ENCODE data around the gene RGMB.

The RGMB gene

DNA sequence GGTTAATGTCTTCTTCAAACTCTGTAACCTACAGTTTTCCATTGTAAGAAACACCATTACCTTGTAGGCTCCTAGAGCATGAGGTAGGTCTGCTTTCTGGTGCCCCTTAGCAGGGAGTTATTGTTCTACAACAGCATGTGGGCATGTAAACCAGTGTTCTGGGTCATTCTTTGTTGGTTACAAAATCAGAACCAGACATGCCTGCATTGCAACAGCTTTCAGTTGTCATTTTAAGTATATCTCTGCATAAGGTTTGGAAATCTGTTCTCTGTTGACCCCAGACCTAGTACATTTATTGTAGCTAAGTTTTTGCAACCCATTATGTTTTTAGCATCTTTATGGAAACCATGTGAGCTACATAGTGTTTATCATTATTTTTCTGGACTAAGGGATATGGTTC, 10.9 kb downstream of the RGMB start:
- no peak for DNase-seq (ENCODE audit: extremely low read depth in 1 of 2, low read depth in 1 of 2)

DNA sequence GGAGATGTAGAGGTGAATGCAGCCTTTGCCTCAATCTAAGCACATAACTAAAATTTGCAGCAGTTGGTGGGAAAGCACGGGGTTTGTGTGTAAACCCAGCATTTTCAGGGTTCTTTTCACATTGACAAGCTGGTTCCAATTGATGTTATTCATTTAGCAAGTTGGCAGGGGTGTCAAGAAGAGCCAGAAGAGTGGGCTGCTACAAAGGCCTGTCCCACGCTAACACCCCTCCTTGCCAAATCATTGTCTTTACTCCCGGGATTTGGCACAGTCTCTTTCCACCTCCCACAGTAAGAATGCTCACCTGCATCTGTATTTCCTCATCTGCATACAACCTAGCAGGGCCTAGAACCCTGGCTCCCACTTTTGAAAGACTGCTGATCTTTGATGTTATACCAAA, 11.8 kb downstream of the RGMB start:
- no peak for DNase-seq (ENCODE audit: extremely low read depth in 1 of 2, low read depth in 1 of 2)

DNA sequence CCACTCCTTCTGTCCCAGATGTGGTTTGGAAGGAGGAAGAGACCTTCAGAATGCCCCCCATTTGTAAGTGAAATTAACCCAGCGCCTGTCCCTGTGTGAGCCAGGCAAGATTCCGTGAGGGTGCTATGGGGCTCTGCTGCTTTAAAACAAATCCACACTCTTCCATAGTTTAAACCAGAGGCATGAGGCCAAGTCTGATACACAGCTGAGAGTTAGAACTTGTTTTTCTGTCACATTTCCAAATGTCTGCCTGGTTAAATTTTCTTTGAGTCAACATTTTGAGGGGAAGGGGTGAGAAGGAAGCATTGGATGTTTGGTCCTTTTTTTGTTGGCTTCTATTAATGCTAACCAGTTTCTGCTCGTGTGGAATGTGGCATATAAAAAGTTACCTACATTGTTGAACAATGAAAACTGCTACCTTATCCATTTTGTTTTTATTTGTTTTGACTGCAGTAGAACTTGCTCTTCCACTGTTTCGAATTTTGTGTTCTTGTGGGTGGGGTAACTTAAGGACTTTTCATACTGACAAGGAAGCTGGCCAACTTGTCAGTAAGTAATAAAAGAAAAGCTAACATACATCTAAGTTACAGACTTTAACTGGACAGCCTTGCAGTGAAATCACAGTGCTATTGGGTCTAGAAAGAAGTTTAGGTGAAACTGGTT, 12.9 kb downstream of the RGMB start:
- no peak for DNase-seq (ENCODE audit: extremely low read depth in 1 of 2, low read depth in 1 of 2)

DNA sequence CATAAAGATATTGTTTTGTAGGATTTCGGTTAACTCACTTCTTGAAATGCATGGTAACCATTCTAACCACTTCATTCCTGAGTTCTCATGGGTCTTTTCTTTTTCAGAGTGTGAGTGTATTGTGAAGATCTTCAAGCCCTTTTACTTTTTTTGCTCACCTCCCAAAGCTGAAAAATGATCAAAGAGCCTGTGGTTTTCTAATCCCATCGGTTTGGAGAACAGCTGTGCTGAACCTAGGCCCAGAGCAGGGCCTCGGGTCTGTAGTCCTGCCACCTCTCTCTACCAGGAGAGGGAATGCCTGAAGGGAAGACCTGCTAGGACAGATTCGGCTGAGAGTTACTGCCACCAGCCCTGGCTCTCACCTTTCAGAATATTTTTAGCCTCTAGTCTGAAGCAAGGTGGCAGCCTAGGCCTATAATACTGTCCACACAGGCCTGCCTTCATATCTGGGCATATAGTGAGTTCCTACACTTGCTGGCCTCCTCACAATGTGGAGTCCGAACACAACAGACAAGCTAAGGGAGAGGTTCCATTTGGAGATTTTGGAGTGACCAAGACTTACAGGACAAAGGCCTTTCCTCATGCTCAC, 13.8 kb downstream of the RGMB start:
- no peak for DNase-seq (ENCODE audit: extremely low read depth in 1 of 2, low read depth in 1 of 2)

DNA sequence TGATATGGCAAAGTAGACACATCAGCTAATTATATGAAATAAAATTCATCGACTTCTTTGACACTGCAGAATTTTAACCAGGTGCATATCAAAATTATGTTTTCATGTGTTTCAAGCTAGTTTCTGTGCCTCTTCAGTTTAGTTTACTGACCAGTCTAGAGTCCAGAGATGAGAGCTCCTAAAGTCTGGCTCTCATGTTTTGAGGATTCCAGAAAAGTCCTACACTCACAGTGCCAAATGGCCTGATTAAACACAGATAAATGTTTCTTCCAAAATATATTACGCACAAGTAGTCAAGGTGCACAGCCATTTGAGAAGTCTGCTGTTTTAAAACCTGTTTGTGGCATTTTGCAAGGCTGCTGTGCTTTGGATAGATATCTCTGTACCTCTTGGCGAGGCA, 15.6 kb downstream of the RGMB start:
- no peak for DNase-seq (ENCODE audit: extremely low read depth in 1 of 2, low read depth in 1 of 2)

DNA sequence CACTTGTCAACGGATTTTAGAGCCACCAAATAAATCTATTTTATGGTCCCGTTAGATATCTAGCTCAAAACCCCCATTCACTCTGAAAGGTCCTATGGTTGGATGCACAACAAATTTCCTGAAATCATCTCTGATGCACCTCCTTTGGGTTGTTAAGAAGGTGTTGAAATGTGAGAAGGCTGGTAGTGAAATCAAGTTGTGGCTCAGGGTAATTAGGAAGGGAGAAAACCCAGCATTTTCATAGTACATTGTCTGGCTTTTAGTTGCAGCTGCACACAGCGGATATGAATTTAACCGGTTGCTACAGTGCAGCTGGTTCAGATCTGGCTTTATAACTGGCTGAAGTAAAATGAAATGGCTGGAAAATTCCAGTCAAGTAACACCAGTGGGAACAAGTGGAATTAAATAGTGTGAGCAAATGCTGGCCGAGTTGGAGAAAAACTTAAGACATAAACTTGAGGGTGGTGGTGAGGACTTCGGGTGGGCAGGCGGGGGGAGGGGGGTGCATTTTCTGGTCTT, 17.6 kb downstream of the RGMB start:
- DNase-seq (ENCODE audit: extremely low read depth in 1 of 2, low read depth in 1 of 2) = no peak

DNA sequence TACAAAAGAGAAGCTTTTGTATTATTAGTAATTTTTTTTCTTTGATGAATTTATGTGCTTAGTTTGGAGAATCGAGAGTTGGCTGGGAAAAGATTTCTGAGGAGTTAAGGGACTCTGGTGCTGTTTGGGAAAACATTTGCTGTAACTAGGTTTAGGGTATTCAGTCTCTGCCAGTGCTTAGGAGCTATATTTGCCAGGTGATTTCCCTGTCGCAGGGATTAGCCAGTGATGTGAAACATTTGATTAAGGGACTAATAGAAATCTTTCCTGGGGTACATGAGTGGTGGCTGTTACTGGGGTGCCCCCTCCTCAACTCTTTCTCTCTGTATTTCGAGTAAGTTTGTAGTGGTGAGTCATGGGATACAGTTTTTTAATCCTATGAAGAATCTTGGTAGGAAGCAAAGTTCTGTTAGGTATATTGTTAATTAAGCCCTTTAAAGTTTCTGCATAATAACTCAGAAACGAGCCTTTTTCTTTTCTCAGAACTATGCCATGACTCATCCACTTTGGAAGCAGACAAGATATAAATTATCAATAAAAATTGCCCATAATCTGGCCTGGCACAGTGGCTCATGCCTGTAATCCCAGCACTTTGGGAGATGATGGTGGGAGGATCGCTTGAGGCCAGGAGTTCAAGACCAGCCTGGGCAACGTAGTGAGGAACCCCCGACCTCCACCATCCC, 18.6 kb downstream of the RGMB start:
- no peak for DNase-seq (ENCODE audit: extremely low read depth in 1 of 2, low read depth in 1 of 2)

DNA sequence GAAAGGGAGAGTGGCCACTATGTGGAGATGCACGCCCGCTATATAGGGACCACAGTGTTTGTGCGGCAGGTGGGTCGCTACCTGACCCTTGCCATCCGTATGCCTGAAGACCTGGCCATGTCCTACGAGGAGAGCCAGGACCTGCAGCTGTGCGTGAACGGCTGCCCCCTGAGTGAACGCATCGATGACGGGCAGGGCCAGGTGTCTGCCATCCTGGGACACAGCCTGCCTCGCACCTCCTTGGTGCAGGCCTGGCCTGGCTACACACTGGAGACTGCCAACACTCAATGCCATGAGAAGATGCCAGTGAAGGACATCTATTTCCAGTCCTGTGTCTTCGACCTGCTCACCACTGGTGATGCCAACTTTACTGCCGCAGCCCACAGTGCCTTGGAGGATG, 19.8 kb downstream of the RGMB start:
- DNase-seq (ENCODE audit: extremely low read depth in 1 of 2, low read depth in 1 of 2) = no peak

DNA sequence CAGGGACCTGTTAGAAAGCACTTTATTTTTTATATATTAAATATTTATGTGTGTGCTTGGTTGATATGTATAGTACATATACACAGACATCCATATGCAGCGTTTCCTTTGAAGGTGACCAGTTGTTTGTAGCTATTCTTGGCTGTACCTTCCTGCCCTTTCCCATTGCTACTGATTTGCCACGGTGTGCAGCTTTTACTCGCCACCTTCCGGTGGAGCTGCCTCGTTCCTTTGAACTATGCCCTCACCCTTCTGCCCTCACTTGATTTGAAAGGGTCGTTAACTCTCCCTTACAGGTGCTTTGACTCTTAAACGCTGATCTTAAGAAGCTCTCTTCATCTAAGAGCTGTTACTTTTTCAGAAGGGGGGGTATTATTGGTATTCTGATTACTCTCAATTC, 20.5 kb downstream of the RGMB start:
- no peak for DNase-seq (ENCODE audit: extremely low read depth in 1 of 2, low read depth in 1 of 2)

DNA sequence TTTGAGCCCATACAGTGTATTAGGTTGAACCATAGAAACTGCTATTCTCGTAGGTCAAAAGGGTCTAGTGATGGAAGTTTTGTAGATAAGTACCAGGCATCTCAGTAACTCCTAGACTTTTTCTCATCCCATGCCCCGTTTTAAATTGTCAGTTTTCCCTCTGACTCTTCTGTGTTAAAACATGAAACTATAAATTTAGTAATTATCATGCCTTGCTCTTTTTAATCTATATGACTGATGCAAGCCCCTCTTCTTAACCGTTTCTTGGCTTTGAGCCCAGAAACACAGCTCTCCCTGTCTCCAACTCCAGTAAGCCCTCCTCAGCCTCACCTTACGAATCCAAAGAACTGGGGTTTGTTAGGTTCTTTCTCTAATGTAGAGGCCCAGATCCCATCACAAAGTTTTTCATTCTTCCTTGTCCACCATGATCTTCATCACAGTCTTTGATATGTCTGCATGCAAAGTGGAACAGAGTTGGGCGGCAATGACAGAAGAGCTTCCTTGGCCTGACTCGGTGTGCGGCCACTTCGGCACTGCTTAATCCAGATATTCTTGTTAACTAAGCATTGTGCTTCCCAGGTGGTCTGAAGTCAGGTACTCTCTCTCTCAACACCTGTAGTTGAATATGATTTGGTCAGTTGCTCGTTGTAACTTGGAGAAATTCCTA, 21.1 kb downstream of the RGMB start:
- DNase-seq (ENCODE audit: extremely low read depth in 1 of 2, low read depth in 1 of 2) = no peak

DNA sequence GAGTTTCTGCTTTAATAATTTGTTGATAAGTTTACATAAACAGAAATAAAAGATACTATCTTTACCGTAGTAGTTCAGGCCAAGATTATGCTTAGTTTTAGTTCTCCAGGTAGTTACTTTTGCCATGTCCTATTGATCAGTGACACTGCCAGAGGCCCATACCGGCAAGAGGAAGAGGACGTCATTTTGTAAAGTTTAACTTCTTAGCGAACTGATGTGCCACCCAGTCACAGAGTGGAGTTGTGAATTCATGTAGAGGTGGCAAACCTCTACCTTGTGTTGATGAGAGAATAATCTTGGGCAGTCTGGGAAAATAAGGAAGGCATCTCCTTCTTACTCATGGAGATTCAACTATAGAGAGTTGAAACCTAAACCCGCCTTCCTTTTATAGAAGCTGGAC, 21.8 kb downstream of the RGMB start:
- no peak for DNase-seq (ENCODE audit: extremely low read depth in 1 of 2, low read depth in 1 of 2)

DNA sequence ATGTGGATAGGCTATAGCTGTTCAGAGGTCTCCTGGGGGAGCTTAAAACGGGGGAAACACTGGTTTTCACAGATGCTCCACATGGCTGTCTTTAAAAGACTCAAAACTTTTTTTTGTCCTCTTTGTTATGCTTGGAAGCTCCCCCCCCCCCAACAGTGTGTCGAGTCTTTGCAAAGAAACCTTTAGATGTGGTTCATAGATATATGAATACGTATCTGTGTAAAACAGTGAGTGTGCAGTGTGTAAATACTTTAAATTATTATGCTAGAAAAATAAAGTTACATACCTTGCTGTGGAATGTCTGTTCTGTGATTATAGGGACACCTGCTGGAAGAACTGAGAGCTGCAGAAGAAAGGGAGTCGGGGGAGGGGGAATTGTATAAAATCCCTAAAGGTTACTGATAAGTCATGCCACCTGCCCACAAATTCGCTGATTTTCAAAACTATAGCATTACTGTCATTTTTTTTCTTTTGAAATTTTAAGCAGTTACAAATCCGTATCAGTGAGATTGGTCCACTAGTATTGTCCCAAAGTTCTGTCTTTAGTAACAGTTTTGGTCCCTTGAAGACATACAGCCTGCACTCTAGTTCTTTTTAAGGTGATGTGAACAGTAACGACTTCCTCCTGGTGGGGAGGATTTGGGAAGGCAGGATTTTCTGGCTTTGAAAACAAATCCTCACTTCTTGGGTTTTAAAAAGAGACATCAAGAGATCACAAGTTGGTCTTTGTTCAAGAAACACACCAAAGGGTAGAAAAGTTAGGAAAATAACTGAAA, 22.9 kb downstream of the RGMB start:
- DNase-seq (ENCODE audit: extremely low read depth in 1 of 2, low read depth in 1 of 2) = no peak

DNA sequence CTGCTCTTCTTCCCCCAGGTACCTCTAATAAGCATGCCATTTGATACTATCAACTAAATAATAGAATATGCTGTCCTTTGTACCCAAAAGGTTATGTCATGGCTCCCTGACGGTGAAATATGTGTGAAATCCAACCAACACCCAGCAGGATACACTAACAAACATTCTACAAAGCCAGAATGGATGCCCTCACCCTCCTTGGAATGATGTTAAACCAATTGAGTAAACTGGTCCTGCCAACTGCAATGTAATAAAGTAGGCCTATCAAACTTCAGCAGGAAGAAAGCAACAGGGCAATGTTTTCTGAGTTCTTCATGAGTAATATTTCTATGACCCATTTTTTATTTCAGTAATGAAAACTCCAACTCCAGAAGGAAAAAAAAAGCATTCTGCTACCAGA, 24.9 kb downstream of the RGMB start:
- DNase-seq (ENCODE audit: extremely low read depth in 1 of 2, low read depth in 1 of 2) = no peak

DNA sequence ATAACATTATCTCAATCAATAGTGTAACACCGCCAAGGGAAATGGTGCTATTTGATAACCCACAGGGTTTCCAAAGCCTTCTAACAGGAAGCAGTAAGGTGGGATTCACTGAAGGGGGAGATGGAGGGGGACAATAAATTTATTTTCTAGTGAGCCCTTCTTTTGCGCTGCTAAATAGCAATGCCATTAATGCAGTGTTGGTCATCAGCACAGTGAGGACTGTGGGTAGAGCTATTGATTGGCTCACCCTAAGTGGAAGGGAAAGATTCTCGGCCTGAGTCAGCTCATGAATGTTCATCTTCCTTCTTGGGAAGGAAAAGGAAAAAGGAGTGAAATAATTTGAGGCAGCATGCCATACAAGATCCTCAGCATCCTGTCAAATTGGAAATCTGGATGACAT, 25.4 kb downstream of the RGMB start:
- no peak for DNase-seq (ENCODE audit: extremely low read depth in 1 of 2, low read depth in 1 of 2)

DNA sequence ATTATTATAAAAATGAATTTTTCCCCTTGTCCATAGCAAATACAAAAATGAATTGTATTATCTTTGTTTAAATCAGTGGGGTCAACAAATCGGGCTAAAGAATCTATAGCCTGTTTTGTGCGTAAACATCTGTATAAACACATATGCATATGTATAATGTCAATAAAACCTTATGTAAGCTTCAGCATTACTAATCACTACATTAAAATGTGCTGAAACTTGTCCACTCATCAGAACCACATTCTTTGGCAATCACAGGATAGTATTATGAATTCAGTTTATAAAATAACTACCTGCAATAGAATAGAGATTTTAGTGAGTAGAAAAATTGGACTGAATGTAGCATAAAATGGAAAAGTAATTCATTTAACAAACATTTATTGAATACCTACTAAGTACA, 30.6 kb downstream of the RGMB start:
- DNase-seq (ENCODE audit: extremely low read depth in 1 of 2, low read depth in 1 of 2) = no peak

DNA sequence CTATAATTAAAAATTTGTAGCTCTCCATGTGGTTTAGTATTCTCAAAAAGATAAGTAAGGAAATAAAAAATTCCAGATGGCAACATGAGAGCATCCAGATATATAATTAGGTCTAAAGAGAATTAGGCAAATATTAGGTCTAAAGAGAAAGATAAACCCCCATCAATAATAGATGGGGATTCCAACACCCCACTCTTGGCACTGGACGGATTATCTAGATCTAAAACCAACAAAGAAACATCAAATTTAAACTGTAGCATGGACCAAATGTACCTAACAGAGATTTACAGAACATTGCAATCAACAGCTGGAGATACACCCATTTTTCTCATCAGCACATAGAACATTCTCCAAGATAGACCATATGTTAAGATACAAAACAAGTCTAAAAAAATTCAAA, 31.6 kb downstream of the RGMB start:
- DNase-seq (ENCODE audit: extremely low read depth in 1 of 2, low read depth in 1 of 2) = no peak

DNA sequence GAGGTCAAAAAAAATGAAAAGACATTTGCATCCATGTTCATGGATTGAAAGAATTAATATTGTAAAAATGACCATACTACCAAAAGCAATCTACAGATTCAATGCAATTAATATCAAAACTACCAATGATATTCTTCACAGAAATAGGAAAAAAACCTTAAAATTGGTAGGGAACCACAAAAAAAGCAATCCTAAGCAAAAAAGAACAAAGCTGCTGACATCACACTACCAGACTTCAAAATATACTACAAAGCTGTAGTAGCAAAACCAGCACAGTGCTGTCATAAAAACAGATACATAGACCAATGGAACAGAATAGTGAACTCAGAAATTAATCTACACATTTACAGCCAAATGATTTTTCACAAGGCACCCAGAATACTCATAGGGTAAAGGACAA, 34.3 kb downstream of the RGMB start:
- no peak for DNase-seq (ENCODE audit: extremely low read depth in 1 of 2, low read depth in 1 of 2)

DNA sequence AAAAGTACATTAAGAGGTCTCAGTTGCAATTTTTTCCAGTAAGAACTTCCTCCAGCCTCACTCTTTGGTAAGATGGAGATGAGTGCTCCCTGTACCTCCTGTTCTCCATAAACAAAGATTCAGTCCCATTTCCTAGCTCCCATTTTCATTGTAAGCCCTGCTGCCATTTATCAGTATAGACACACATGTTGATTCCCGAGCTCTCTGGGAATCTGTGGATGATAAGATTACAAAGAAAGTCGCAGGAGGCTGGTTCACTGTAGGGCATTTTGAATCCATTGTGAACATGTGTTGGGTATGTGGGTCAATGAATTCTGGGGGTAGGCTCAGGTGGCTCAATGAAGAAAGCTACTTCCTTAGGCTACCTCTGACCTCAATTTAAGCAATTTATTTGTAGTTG, 36.7 kb downstream of the RGMB start:
- DNase-seq (ENCODE audit: extremely low read depth in 1 of 2, low read depth in 1 of 2) = no peak

DNA sequence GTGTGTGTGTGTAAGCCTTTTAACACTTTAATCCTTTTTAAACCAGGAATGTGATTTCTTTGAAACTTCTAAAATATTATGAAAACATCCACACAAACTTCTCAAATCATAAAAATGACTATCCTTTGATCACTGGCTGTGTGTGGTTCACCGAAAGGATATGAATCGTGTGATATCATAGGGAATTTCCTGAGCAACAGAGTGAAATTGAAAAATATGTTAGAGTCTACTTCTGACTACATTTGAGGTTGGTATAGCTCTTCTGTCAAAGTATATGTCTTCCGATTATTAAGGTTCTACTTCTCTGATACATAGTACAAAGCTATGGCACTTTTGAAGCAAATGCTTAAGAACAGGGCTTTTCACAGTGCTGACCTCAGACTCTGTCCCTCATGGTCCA, 40.3 kb downstream of the RGMB start:
- no peak for DNase-seq (ENCODE audit: extremely low read depth in 1 of 2, low read depth in 1 of 2)

DNA sequence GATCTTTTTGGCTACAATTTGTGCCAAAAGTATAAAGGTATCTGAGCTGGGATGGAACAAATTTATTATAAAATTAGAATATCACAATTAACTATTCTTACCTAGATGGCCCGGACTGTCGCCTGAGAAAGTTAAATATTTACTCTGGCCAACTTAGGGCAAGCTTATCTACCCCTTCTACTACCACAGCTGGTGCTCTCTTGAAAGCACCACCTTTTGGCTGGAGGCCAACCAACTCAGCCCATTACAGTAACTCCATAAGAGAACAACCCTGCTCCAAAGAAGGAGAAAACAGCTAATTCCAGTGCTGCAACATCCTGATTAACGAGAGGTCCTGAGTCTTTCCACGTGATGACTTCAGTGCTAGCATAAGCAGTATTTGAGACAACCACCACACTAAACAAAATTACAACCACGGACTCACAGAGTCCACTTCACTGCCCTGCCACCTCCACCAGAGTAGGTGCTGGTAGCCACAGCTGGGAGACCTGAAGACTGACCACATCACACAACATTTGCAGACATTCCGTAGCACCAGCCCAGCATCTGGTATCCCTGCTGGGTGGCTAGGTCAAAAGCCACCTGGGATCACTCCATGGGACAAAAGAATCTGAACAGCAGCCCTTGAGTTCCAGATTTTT, 43.2 kb downstream of the RGMB start:
- DNase-seq (ENCODE audit: extremely low read depth in 1 of 2, low read depth in 1 of 2) = no peak
